ENCODE results near the gene RTCA.
"Not testable (repeated sequence)": the region's sequence is repeated elsewhere in the genome, so short reads cannot be mapped to it uniquely, and the experiment has no call there.

RTCA gene

GRCh38 chr1:100313382-100313781 lies 47.4 kb downstream of the RTCA start:
- no peak for DNase-seq

- no peak for DNase-seq
Measured at GRCh38 chr1:100316622-100317021, 50.6 kb downstream of the RTCA start.

- no peak for DNase-seq
Measured at GRCh38 chr1:100320311-100321099, 54.5 kb downstream of the RTCA start.

GRCh38 chr1:100321100-100321493 lies 55.1 kb downstream of the RTCA start:
- DNase-seq = no peak

- DNase-seq = no peak
Measured at GRCh38 chr1:100321506-100321905, 55.5 kb downstream of the RTCA start.

- no peak for DNase-seq
Measured at GRCh38 chr1:100322436-100323211, 56.6 kb downstream of the RTCA start.

- no peak for DNase-seq
Measured at GRCh38 chr1:100323419-100324106, 57.5 kb downstream of the RTCA start.

GRCh38 chr1:100325415-100326324 lies 59.7 kb downstream of the RTCA start:
- DNase-seq = no peak

GRCh38 chr1:100326325-100326670 lies 60.3 kb downstream of the RTCA start:
- DNase-seq = not testable (repeated sequence)

GRCh38 chr1:100328133-100328532 lies 62.1 kb downstream of the RTCA start:
- no peak for DNase-seq

GRCh38 chr1:100331146-100331545 lies 65.1 kb downstream of the RTCA start:
- DNase-seq = not testable (repeated sequence)

GRCh38 chr1:100332331-100332730 lies 66.3 kb downstream of the RTCA start:
- no peak for DNase-seq

- DNase-seq = no peak
Measured at GRCh38 chr1:100335436-100335835, 69.4 kb downstream of the RTCA start.

- not testable (repeated sequence) for DNase-seq
Measured at GRCh38 chr1:100337878-100338277, 71.9 kb downstream of the RTCA start.

- DNase-seq = not testable (repeated sequence)
Measured at GRCh38 chr1:100339735-100340134, 73.7 kb downstream of the RTCA start.

- DNase-seq = no peak
Measured at GRCh38 chr1:100340494-100340893, 74.5 kb downstream of the RTCA start.

- DNase-seq = no peak
Measured at GRCh38 chr1:100342348-100342747, 76.3 kb downstream of the RTCA start.
